ENCODE data around the gene LAMA3. TPM values are rescaled to one million over a fixed set of nuclear protein-coding genes. Genes with fewer than 3 reads are reported as not detected.

Gene LAMA3
- total RNA-seq, 1 experiment from 2014 or later: 5.6 TPM

- TF ChIP-seq MAX (IDR thresholded peaks at IDR 0.05): no peak
- no peak for TF ChIP-seq EZH2 (IDR thresholded peaks at IDR 0.05)
- no peak for TF ChIP-seq TCF7L2 (IDR thresholded peaks at IDR 0.05; ENCODE audit: borderline replicate concordance, extremely low read depth, insufficient read depth, insufficient read length)
- no peak for TF ChIP-seq POLR2A (IDR thresholded peaks at IDR 0.05; ENCODE audit: borderline replicate concordance, extremely low read depth, insufficient read depth, insufficient read length)
- TF ChIP-seq ZBTB33 (IDR thresholded peaks at IDR 0.05; ENCODE audit: extremely low read depth, insufficient replicate concordance, low read length): no peak
- no peak for TF ChIP-seq SIN3A (IDR thresholded peaks at IDR 0.05; ENCODE audit: low read depth)
- TF ChIP-seq POLR2AphosphoS5 (IDR thresholded peaks at IDR 0.05; ENCODE audit: low read depth, low read length): no peak
Measured at GRCh38 chr18:23721696-23722480, 32.6 kb downstream of the LAMA3 start (continued).

DNA sequence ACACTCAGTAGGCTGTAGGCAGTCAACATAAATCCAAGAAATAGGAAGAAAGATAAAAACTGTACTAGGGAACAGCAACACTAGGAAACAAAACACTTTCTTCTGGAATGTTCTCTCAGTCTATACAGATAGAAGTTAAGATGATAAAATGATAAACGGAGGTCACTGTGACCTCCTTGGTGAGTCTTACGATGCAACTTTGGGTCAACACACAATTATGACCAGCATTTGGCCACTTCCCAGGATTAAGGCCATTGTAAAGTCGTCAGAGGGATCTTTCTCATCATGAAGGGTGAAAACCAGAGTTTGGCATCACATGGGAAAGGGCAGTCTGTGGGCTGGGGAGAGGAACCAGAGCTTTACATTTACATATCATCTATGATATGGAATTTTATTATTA lies 33.4 kb downstream of the LAMA3 start:
- no peak overlapping the region for H2AFZ ChIP-seq (ENCODE audit: low read depth, low read length, poor library complexity, severe bottlenecking)
- DNase-seq (ENCODE audit: low read depth, low spot score) (no peak), ATAC-seq (no peak)
- no peak overlapping the region for H3K27ac ChIP-seq (ENCODE audit: low read depth, low read length)
- no TSS peak for BruUV-seq (replicated peaks)
- H3K9ac ChIP-seq (ENCODE audit: low read length): no peak overlapping the region
- H3K79me2 ChIP-seq (ENCODE audit: insufficient read depth, low read length): no peaks in the 10 kb centered on the region
- peaks cover 19 to 30% of the 10 kb centered on the region in 2 experiments for H3K4me1 ChIP-seq (ENCODE audit: control insufficient read depth in 1 of 2, insufficient read depth in 2 of 2, low read length in 2 of 2)
- intact Hi-C loops (cut with micrococcal nuclease): no loop called here
- no peaks in the 10 kb centered on the region for H3K36me3 ChIP-seq (ENCODE audit: control insufficient read depth in 1 of 2, insufficient read depth in 2 of 2, low read length in 2 of 2)
- ChIA-PET POLR2A (no interaction called here), CTCF (no interaction called here), RAD21 (ENCODE audit: low non-redundant PET in 1 of 2, low total read pairs in 2 of 2, uncharacterized antibody in 2 of 2, unreplicated experiment in 2 of 2) (no interaction called here)
- H3K27me3 ChIP-seq (ENCODE audit: insufficient read depth, low read length): no peaks in the 10 kb centered on the region
- no peaks in the 10 kb centered on the region for H3K9me2 ChIP-seq (ENCODE audit: insufficient read depth)
- H3K4me2 ChIP-seq (ENCODE audit: low read length): no peak overlapping the region
- no peaks in the 10 kb centered on the region for H4K20me1 ChIP-seq (ENCODE audit: insufficient read depth)
- no peak overlapping the region for H3K4me3 ChIP-seq (replicated peaks in 1 of 2; ENCODE audit: low read depth in 1 of 2, low read length in 2 of 2)
- peaks cover 0 to 4% of the 10 kb centered on the region in 2 experiments; a peak in 1 of 4 replicates for H3K9me3 ChIP-seq (ENCODE audit: control insufficient read depth in 1 of 2, insufficient read depth in 1 of 2, low read depth in 1 of 2, low read length in 2 of 2)
- TF ChIP-seq SP1 (IDR thresholded peaks at IDR 0.05; ENCODE audit: low read depth) (no peak), EZH2 (IDR thresholded peaks at IDR 0.05) (no peak), REST (IDR thresholded peaks at IDR 0.05; ENCODE audit: low read depth) (no peak), YY1 (IDR thresholded peaks at IDR 0.05; ENCODE audit: extremely low read depth, insufficient replicate concordance, low read depth, low read length) (no peak), EZH2phosphoT487 (IDR thresholded peaks at IDR 0.05; ENCODE audit: borderline replicate concordance) (no peak), FOSL1 (IDR thresholded peaks at IDR 0.05; ENCODE audit: low read depth) (no peak), SRF (IDR thresholded peaks at IDR 0.05; ENCODE audit: low read depth) (no peak), RAD21 (IDR thresholded peaks at IDR 0.05; ENCODE audit: low read depth) (no peak), ATF3 (IDR thresholded peaks at IDR 0.05) (no peak)
- TF ChIP-seq, protein P1, sequence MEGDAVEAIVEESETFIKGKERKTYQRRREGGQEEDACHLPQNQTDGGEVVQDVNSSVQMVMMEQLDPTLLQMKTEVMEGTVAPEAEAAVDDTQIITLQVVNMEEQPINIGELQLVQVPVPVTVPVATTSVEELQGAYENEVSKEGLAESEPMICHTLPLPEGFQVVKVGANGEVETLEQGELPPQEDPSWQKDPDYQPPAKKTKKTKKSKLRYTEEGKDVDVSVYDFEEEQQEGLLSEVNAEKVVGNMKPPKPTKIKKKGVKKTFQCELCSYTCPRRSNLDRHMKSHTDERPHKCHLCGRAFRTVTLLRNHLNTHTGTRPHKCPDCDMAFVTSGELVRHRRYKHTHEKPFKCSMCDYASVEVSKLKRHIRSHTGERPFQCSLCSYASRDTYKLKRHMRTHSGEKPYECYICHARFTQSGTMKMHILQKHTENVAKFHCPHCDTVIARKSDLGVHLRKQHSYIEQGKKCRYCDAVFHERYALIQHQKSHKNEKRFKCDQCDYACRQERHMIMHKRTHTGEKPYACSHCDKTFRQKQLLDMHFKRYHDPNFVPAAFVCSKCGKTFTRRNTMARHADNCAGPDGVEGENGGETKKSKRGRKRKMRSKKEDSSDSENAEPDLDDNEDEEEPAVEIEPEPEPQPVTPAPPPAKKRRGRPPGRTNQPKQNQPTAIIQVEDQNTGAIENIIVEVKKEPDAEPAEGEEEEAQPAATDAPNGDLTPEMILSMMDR (IDR thresholded peaks at IDR 0.05 in 2 of 3, conservative IDR thresholded peaks at IDR 0.05 in 1 of 3; ENCODE audit: borderline replicate concordance in 1 of 3, insufficient read depth in 1 of 3, low read depth in 2 of 3, low read length in 2 of 3): no peak

Data from HCT116 (cell line).